Kasumi-1 (cell line): ENCODE results near the gene EWSR1.
A peak's percentile ranks its signal among the peaks of the same experiment; 100 is the strongest.

ENCODE experiments used
- DNase-seq, 2 experiments: peaks; one replicate each; lab custom pipeline; 2025; lab: John Stamatoyannopoulos, UW

EWSR1 gene

GRCh38 chr22:29269230-29269604 is 1.1 kb downstream of the EWSR1 start:
- DNase-seq, result no peak

GRCh38 chr22:29269731-29270474 is 1.8 kb downstream of the EWSR1 start:
- DNase-seq, result peak in 1 of 2 experiments; percentile 25

GRCh38 chr22:29270475-29271271 is 2.6 kb downstream of the EWSR1 start:
- DNase-seq, result no peak

GRCh38 chr22:29272624-29273023 is 4.6 kb downstream of the EWSR1 start:
- no peak for DNase-seq

GRCh38 chr22:29275167-29275566 is 7.1 kb downstream of the EWSR1 start:
- no peak for DNase-seq

- no peak for DNase-seq
Measured at GRCh38 chr22:29275819-29276565, 7.9 kb downstream of the EWSR1 start.

- DNase-seq, result no peak
Measured at GRCh38 chr22:29277927-29278326, 9.9 kb downstream of the EWSR1 start.

GRCh38 chr22:29284196-29284595 is 16.1 kb downstream of the EWSR1 start:
- DNase-seq, result no peak

- DNase-seq, result no peak
Measured at GRCh38 chr22:29288837-29289236, 20.8 kb downstream of the EWSR1 start.

- DNase-seq, result no peak
Measured at GRCh38 chr22:29290061-29290460, 22.0 kb downstream of the EWSR1 start.

GRCh38 chr22:29291215-29291614 is 23.1 kb downstream of the EWSR1 start:
- DNase-seq, result peak in 1 of 2 experiments; percentile 19

- no peak for DNase-seq
Measured at GRCh38 chr22:29292379-29292778, 24.3 kb downstream of the EWSR1 start.

- DNase-seq, result no peak
Measured at GRCh38 chr22:29298641-29299040, 30.6 kb downstream of the EWSR1 start.

GRCh38 chr22:29299136-29299900 is 31.2 kb downstream of the EWSR1 start:
- no peak for DNase-seq

- DNase-seq, result no peak
Measured at GRCh38 chr22:29300467-29300806, 32.4 kb downstream of the EWSR1 start.

GRCh38 chr22:29300807-29301601 is 32.9 kb downstream of the EWSR1 start:
- DNase-seq, result no peak

GRCh38 chr22:29301716-29302401 is 33.8 kb downstream of the EWSR1 start:
- no peak for DNase-seq

- no peak for DNase-seq
Measured at GRCh38 chr22:29302402-29302680, 34.3 kb downstream of the EWSR1 start.

GRCh38 chr22:29302681-29303465 is 34.8 kb downstream of the EWSR1 start:
- DNase-seq, result no peak

- DNase-seq, result no peak
Measured at GRCh38 chr22:29305836-29306174, 37.7 kb downstream of the EWSR1 start.
